K562 (cell line): ENCODE measurements around the gene TLNRD1. TPM values are rescaled to one million over a fixed set of nuclear protein-coding genes. Genes with fewer than 3 reads are reported as not detected.

Experiments used
- BCOR ChIP-seq: fragments of 450-650 bp; IDR thresholded peaks from 2 replicates; pipeline ENCODE4 v1.6.1; 2016
- CSDE1 ChIP-seq, 2 experiments: fragments of 450-650 bp; IDR thresholded peaks; 2 replicates each; pipeline ENCODE4 v1.6.1; 2016; ENCODE audit warnings: mild to moderate bottlenecking in 1 of 2
- EGR1 ChIP-seq: fragments of 450-650 bp; conservative IDR thresholded peaks from 2 replicates; pipeline ENCODE4 v1.6.1; 2017; ENCODE audit warnings: mild to moderate bottlenecking
- ESRRA ChIP-seq: fragments of 450-650 bp; IDR thresholded peaks from 2 replicates; pipeline ENCODE4 v1.6.1; 2014; ENCODE audit warnings: low read depth, mild to moderate bottlenecking, moderate library complexity, borderline replicate concordance
- FUS ChIP-seq: fragments of 200-400 bp; formaldehyde crosslinking; optimal IDR thresholded peaks from 2 replicates; pipeline ENCODE3; 2017; ENCODE audit warnings: low read depth, low read length
- HDAC8 ChIP-seq: fragments of 450-650 bp; IDR thresholded peaks from 2 replicates; pipeline ENCODE4 v1.6.1; 2016; ENCODE audit warnings: mild to moderate bottlenecking, missing genetic modification characterization, moderate library complexity, missing compliant biosample characterization
- HMGXB4 ChIP-seq: sonication (generic); formaldehyde crosslinking; IDR thresholded peaks from 2 replicates; pipeline ENCODE4 v1.8.1; 2023; ENCODE audit warnings: mild to moderate bottlenecking, missing genetic modification reagents
- MAZ ChIP-seq, 2 experiments: fragments of 450-650 bp in 1 of 2; sonication (generic) in 1 of 2; formaldehyde crosslinking; IDR thresholded peaks in 1 of 2; conservative IDR thresholded peaks in 1 of 2; 2 replicates each; pipeline versions ENCODE4 v1.4.0 to v1.5.0; 2020; ENCODE audit warnings: mild to moderate bottlenecking in 1 of 2, missing genetic modification reagents in 1 of 2
- MYNN ChIP-seq, 2 experiments: sonication (generic); formaldehyde crosslinking in 1 of 2; IDR thresholded peaks; 2 replicates each; pipeline versions ENCODE4 v1.5.0 to v1.6.1; 2016 to 2020; ENCODE audit warnings: antibody characterized with exemption in 1 of 2, missing genetic modification reagents in 1 of 2
- PML ChIP-seq: IDR thresholded peaks from 2 replicates; pipeline ENCODE4 v1.6.1; 2012; ENCODE audit warnings: low read length, inconsistent platforms
- POU5F1 ChIP-seq: fragments of 150-350 bp; IDR thresholded peaks from 2 replicates; pipeline ENCODE4 v1.6.1; 2014; ENCODE audit warnings: borderline replicate concordance, low read length, low read depth, mild to moderate bottlenecking; ENCODE audit not compliant: partially characterized antibody
- PRPF4 ChIP-seq: fragments of 200-400 bp; formaldehyde crosslinking; IDR thresholded peaks from one replicate; pipeline ENCODE4 v1.6.1; 2017; ENCODE audit warnings: low read length, low read depth, mild to moderate bottlenecking; ENCODE audit not compliant: insufficient read depth, poor library complexity, severe bottlenecking
- SETDB1 ChIP-seq: IDR thresholded peaks from one replicate; pipeline ENCODE4 v1.6.1; 2012; ENCODE audit warnings: low read length, control low read depth, inconsistent platforms
- XRCC3 ChIP-seq: fragments of 450-650 bp; IDR thresholded peaks from 2 replicates; pipeline ENCODE4 v1.6.1; 2017; ENCODE audit warnings: mild to moderate bottlenecking, moderate library complexity
- XRCC4 ChIP-seq: IDR thresholded peaks from one replicate; pipeline ENCODE4 v1.6.1; 2011; ENCODE audit not compliant: insufficient read depth, insufficient read length; ENCODE audit errors: extremely low read depth
- ZBTB1 ChIP-seq: sonication (generic); formaldehyde crosslinking; IDR thresholded peaks from 2 replicates; pipeline ENCODE4 v1.8.1; 2023; ENCODE audit warnings: missing genetic modification reagents, low read depth, mild to moderate bottlenecking, borderline replicate concordance
- ZBTB12 ChIP-seq: fragments of 250-450 bp; sonication (Bioruptor Pico); IDR thresholded peaks from 2 replicates; pipeline ENCODE4 v1.4.0; 2020
- ZFX ChIP-seq: sonication (generic); formaldehyde crosslinking; IDR thresholded peaks from 2 replicates; pipeline ENCODE4 v1.8.0; 2022; ENCODE audit warnings: mild to moderate bottlenecking, missing genetic modification reagents, moderate library complexity
- ZNF253 ChIP-seq: fragments of 250-450 bp; sonication (Bioruptor Pico); conservative IDR thresholded peaks from 2 replicates; pipeline ENCODE4 v1.6.1; 2021; ENCODE audit warnings: mild to moderate bottlenecking
- ZNF41 ChIP-seq: fragments of 250-450 bp; sonication (Bioruptor Pico); conservative IDR thresholded peaks from 2 replicates; pipeline ENCODE4 v1.4.0; 2020; ENCODE audit warnings: mild to moderate bottlenecking
- ZNF445 ChIP-seq: fragments of 250-450 bp; sonication (Bioruptor Pico); IDR thresholded peaks from 2 replicates; pipeline ENCODE4 v1.4.0; 2020; ENCODE audit warnings: low read depth, mild to moderate bottlenecking, moderate library complexity
- ZNF586 ChIP-seq: fragments of 450-650 bp; formaldehyde crosslinking; conservative IDR thresholded peaks from 2 replicates; pipeline ENCODE4 v1.4.0; 2020; ENCODE audit warnings: mild to moderate bottlenecking, moderate library complexity
- ZNF696 ChIP-seq: fragments of 250-450 bp; sonication (Bioruptor Pico); conservative IDR thresholded peaks from 2 replicates; pipeline ENCODE4 v1.4.0; 2020; ENCODE audit warnings: mild to moderate bottlenecking, moderate library complexity
- ZNF75A ChIP-seq: fragments of 450-650 bp; formaldehyde crosslinking; IDR thresholded peaks from 2 replicates; pipeline ENCODE4 v1.4.0; 2020; ENCODE audit warnings: mild to moderate bottlenecking
- ZNF778 ChIP-seq: fragments of 450-650 bp; formaldehyde crosslinking; IDR thresholded peaks from 2 replicates; pipeline ENCODE4 v1.4.0; 2020; ENCODE audit warnings: mild to moderate bottlenecking, moderate library complexity
- polyA plus RNA-seq, 8 experiments: library from polyadenylated mRNA; depleted of rRNA in 4 of 8; stranded (reverse) in 5 of 8; unstranded in 3 of 8; fragments of >200 nt; fragmentation: Nextera tagmentation in 2 of 8; fragmentation: Illumina TruSeq in 1 of 8; extraction: Ambion mirVana in 2 of 8; extraction: Trizol in 1 of 8; gene quantifications; 2 replicates each; pipeline versions ENCODE4 v1.2.1 to v1.2.3, GENCODE V29; 2011 to 2014; ENCODE audit warnings: inconsistent platforms in 1 of 8, missing spikeins in 1 of 8
- total RNA-seq, 7 experiments: library from RNA; depleted of rRNA in 6 of 7; stranded (reverse); fragments of >200 nt in 6 of 7; fragmentation: Illumina TruSeq in 2 of 7; extraction: Trizol in 2 of 7; gene quantifications; 2 replicates each; pipeline versions ENCODE4 v1.2.1 to v1.2.3, GENCODE V29; 2011 to 2021; ENCODE audit warnings: low replicate concordance in 1 of 7

TLNRD1 gene
- total and polyA plus RNA-seq, 9 of the 15 experiments (the other 6 are each of a cell fraction or from before 2014, with no cell fraction given), result 1.1 to 33.1 (median 5.7) TPM

GRCh38 chr15:80989518-80990478 lies 10.9 kb upstream of the TLNRD1 start, which contains the start of gene MESD (continued):
- TF ChIP-seq ZBTB12 (no peak), SETDB1 (no peak), CSDE1 (IDR thresholded peaks at IDR 0.05) (no peak), ZFX (CRISPR knock-in tag) (peak; percentile 96), BCOR (no peak), PRPF4 (no peak), POU5F1 (no peak), HMGXB4 (CRISPR knock-in tag) (no peak), ZNF696 (CRISPR knock-in tag) (no peak), MAZ (CRISPR knock-in tag; conservative IDR thresholded peaks at IDR 0.05 in 1 of 2, IDR thresholded peaks at IDR 0.05 in 1 of 2) (peak in 1 of 2 experiments; percentile 48; a peak in 3 of 4 replicates), ZNF586 (CRISPR knock-in tag) (no peak), ZNF253 (CRISPR knock-in tag) (no peak), ZNF75A (CRISPR knock-in tag) (no peak), XRCC4 (no peak), HDAC8 (tag) (no peak), FUS (no peak), ZNF41 (no peak), EGR1 (no peak), XRCC3 (no peak), ZNF778 (CRISPR knock-in tag) (no peak), MYNN (IDR thresholded peaks at IDR 0.05) (no peak), MYNN (CRISPR knock-in tag; IDR thresholded peaks at IDR 0.05) (no peak), ZNF445 (CRISPR knock-in tag) (no peak), ZBTB1 (CRISPR knock-in tag) (no peak), PML (peak; percentile 58; the same call in 1 of the 2 replicates), ESRRA (peak; percentile 43; the same call in 1 of the 2 replicates)
